GM12872 (cell line): Measurements from ENCODE around the gene PLXNA1.

Source experiments
- CTCF ChIP-seq: IDR thresholded peaks from 3 replicates; pipeline ENCODE4 v1.5.1; 2011; ENCODE audit warnings: low read depth, mild to moderate bottlenecking, low read length, moderate library complexity; ENCODE audit not compliant: insufficient read depth

PLXNA1 gene

GRCh38 chr3:126979046-126979628 is 3.8 kb upstream of the PLXNA1 start:
- TF ChIP-seq CTCF = no peak

- TF ChIP-seq CTCF = no peak
These were observed 2.6 kb upstream of the PLXNA1 start for GRCh38 chr3:126980266-126980811.

- no peak for TF ChIP-seq CTCF
These were observed 817 bp upstream of the PLXNA1 start for GRCh38 chr3:126982126-126982470.

GRCh38 chr3:126983276-126983652 is 349 bp downstream of the PLXNA1 start:
- no peak for TF ChIP-seq CTCF

- no peak for TF ChIP-seq CTCF
These were observed 907 bp downstream of the PLXNA1 start for GRCh38 chr3:126983653-126984390.

- no peak for TF ChIP-seq CTCF
These were observed 1.6 kb downstream of the PLXNA1 start for GRCh38 chr3:126984391-126985131.
